Measurements from ENCODE around the gene FAM76B.

GRCh38 chr11:95792700-95793099 lies 3.1 kb upstream of the FAM76B start:
- no peak for TF ChIP-seq POLR2A (IDR thresholded peaks at IDR 0.05)
- TF ChIP-seq, protein P1, sequence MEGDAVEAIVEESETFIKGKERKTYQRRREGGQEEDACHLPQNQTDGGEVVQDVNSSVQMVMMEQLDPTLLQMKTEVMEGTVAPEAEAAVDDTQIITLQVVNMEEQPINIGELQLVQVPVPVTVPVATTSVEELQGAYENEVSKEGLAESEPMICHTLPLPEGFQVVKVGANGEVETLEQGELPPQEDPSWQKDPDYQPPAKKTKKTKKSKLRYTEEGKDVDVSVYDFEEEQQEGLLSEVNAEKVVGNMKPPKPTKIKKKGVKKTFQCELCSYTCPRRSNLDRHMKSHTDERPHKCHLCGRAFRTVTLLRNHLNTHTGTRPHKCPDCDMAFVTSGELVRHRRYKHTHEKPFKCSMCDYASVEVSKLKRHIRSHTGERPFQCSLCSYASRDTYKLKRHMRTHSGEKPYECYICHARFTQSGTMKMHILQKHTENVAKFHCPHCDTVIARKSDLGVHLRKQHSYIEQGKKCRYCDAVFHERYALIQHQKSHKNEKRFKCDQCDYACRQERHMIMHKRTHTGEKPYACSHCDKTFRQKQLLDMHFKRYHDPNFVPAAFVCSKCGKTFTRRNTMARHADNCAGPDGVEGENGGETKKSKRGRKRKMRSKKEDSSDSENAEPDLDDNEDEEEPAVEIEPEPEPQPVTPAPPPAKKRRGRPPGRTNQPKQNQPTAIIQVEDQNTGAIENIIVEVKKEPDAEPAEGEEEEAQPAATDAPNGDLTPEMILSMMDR (IDR thresholded peaks at IDR 0.05): no peak
- no peak for TF ChIP-seq POLR2AphosphoS5 (IDR thresholded peaks at IDR 0.05)
- TF ChIP-seq EP300 (IDR thresholded peaks at IDR 0.05): no peak

All from stomach (tissue), 4 donors.